GM18499 (cell line): ENCODE measurements around the gene LTBP1.
"Not testable (repeated sequence)": the region's sequence is repeated elsewhere in the genome, so short reads cannot be mapped to it uniquely, and the experiment has no call there.

Experiments
- ATAC-seq: cut with Tn5 transposase; IDR thresholded peaks from one replicate; pipeline ENCODE4 v1.9.1; 2021; ENCODE audit warnings: moderate number of reproducible peaks; ENCODE audit not compliant: insufficient read depth, unreplicated experiment

LTBP1 gene, protein sequence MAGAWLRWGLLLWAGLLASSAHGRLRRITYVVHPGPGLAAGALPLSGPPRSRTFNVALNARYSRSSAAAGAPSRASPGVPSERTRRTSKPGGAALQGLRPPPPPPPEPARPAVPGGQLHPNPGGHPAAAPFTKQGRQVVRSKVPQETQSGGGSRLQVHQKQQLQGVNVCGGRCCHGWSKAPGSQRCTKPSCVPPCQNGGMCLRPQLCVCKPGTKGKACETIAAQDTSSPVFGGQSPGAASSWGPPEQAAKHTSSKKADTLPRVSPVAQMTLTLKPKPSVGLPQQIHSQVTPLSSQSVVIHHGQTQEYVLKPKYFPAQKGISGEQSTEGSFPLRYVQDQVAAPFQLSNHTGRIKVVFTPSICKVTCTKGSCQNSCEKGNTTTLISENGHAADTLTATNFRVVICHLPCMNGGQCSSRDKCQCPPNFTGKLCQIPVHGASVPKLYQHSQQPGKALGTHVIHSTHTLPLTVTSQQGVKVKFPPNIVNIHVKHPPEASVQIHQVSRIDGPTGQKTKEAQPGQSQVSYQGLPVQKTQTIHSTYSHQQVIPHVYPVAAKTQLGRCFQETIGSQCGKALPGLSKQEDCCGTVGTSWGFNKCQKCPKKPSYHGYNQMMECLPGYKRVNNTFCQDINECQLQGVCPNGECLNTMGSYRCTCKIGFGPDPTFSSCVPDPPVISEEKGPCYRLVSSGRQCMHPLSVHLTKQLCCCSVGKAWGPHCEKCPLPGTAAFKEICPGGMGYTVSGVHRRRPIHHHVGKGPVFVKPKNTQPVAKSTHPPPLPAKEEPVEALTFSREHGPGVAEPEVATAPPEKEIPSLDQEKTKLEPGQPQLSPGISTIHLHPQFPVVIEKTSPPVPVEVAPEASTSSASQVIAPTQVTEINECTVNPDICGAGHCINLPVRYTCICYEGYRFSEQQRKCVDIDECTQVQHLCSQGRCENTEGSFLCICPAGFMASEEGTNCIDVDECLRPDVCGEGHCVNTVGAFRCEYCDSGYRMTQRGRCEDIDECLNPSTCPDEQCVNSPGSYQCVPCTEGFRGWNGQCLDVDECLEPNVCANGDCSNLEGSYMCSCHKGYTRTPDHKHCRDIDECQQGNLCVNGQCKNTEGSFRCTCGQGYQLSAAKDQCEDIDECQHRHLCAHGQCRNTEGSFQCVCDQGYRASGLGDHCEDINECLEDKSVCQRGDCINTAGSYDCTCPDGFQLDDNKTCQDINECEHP (N-terminal part only)

DNA sequence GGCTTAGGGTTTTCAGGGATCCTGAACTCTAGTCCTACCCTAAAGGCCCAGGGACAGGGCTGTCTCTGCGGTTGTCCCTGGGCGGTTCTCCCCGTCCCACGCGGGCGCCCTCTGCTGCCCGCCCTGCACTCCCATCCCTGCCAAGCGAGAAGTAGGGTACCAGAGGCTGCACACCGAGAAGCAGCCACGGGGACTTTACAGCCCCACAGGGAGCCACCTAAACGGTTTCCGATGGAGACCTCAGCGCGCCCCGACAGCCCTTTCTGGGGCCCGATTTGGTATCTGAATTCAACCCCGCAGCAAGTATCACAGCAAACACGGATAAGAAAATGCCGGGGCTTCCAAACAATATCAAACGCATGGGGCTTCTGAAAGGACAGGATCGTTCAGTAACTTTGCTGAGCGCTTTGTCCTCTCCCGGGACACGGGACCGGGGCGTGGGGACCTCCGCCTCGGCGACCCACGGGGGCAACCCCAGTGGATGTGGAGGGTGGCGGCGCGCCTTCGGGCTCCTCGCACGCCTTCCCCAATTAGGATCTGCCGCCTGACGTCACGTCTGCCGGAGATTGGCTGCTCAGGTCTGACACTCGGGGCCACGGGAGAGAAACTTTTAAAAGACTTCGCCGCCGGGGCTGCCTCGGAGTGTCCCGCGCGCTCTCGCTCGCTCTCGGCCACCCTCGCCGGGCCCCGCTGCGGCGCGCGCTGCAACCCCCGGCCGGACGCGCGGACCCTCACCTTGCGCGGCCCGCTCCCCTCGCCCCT, at the start of gene LTBP1:
Gene LTBP1, plus strand, starts transcription at position 640 of the 762 bp plus-strand sequence. CDS start 372 bp downstream, outside the sequence.
- ATAC-seq: no peak

DNA sequence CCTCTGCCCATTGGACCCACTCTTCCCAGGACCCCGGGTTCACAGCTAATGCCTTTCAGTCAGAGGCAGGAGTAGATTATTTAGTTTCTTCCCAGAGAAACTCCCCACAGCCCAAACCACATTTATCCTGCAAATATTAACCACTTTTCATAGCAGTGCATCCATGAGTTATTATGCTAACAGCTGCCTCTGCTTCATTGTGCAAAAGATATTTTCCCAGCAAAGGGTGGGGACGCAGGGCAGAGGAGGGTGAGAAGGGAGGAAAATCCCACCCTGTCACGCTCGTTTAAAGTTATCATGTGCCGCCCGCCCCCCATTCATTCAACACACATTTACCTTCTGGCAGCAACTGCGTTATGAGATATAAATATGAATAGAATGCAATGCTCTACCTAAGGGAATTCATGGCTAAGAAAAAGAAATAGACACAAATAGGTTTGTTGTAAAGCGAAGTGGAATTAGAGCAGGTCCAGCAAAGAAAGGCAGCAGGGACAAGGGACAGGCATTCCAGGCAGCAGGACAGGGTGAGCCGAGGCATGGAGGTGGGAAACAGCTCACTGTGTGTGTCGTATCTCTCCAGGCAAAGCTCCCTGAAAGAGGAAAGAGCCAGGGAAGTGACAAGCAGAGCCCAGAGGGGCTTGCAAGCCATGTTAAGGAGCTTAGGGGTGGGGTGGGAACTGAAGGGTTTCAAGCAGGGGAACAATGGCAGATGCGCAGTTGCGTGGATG, 46.3 kb upstream of the LTBP1 start:
- no peak for ATAC-seq

DNA sequence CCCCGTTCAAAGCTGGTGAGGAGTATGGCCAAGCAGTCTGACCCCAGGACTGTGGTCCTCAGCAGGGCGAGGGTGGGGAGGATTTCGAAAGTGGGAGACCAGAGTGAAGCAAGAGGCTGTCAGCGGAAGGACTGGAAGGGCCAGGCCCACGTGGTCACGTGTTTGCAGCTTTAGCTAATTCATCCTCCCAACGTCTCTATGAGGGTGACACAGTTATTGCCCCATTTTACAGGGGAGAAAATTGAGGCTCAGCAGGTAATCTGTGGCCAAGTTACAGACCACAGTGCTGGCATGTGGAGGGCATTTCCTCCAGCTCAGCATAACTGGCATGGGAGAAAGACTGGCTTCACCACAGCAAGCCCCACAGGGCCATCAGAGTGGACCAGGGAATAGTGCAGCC, 45.4 kb upstream of the LTBP1 start:
- no peak for ATAC-seq

DNA sequence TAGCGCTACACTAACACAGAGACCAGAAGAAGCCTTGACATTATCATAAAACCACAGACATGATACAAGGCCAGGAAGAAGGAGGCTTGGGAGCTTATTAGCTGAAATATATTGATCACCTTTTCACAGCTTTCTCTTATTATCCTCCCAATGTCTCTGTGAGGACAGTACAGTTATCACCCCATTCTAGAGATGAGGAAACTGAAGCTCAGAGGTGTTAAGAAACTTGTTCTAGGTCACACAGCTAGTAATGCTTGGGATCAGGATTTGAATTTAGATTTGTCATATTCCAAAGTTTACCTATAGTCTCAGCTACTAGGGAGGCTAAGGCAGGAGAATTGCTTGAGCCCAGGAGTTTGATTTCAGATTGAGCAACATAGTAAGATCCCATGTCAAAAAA, 44.6 kb upstream of the LTBP1 start:
- ATAC-seq: no peak

DNA sequence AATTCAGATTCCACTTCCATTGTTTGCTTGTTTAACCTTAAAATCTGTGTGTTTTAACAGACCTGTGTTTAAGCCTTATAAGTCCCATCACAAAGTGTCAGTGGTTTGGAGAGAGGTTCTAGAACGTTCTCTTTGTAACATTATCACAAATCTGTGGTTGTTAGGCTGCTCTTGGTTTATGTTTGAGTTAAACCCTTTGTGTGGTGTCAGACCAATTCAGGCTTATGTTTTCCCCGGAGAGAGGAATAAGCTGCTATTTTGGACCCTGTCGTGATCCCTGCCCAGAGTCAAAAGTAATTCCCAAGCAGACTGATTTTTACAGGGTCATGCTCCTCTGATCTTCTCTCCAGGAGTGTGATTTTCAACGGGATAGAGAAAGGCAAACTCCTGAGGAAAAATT, 43.8 kb upstream of the LTBP1 start:
- no peak for ATAC-seq

DNA sequence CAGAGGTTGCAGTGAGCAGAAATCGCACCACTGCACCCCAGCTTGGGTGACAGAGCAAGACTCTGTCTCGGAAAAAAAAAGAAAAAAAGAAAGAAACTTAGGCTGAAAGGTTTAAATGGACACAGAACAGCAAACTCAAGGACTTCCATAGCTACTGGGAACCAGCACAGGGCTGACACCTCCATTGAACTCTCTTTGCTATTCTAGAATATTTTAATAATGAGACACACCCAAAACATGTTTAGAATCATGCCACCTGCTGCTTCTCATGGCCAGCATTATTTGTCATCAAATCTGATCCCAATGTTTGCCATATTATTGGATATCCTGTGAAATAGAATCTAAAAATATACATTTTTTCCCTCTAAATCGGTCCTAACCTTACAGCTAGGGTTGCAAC, 42.7 kb upstream of the LTBP1 start:
- no peak for ATAC-seq

DNA sequence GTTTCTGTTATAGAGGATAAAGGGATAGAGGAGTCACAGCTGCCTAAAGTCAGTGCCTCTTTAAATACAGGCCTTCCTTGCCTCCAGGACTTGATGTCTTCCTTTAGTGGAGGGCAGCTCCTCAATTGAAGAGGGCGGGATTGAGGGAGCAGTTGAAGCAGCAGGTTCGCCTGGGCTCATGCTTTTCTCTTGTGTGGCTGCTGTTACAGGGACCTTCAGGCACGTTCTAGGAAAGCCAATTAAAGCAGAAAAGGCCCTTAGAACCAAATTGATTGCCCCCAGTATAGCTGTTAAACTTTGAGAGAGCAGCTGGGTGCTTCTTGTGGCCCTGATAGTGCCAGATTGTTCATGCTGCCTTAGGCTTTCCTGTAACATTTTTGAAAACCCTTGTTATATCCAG, 42.0 kb upstream of the LTBP1 start:
- ATAC-seq: no peak

DNA sequence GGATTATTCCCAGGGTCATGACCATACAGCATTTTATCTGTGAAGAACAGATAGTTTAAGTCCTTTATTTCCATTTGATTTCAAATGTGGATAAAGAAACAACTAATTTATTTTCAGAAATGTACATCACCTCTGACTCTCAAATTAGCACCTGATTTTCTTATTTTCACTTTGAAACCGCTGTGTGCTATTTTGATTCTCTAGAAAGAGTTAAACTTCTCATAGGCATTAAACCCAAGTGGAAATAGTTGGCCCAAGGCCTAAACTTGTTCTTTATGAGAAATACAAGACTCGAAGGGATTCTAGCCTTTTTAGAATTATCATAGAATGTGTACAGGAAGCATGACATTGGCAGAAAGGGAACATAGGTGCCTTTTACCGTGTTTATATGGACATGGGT, 41.5 kb upstream of the LTBP1 start:
- ATAC-seq: no peak

DNA sequence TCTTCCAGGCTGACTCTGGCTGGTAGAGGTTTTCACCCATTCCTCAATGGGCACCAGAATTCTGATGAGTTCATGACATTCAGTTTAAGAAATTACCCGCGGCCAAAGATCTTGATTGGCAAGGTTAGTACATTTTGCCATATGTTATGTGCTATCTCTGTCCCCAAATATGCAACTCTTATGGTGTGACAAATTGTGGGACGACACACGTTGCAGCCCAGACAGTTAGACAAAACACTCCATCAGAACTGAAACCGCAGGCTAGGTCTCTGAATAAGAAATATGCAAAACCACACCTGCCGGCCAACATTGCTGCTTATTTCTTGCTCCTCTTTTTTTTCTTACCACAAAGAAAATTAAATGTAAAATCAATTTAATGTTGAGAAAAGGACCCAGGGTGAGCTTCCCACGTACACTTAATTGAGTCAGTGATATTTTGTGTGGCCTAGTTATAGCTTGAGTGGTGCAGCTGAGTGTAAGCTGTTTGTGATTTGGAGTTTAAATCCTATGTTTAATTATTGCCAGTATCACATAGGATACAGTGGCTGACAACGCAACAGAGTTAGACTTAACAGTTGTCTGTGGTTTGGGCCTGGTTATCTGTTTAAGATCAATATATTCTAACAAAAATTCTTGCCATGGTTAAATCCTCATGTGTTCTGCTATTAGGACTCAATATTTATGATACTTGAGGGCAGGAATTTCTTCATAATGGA, 35.7 kb upstream of the LTBP1 start:
- peak; percentile 81 for ATAC-seq

DNA sequence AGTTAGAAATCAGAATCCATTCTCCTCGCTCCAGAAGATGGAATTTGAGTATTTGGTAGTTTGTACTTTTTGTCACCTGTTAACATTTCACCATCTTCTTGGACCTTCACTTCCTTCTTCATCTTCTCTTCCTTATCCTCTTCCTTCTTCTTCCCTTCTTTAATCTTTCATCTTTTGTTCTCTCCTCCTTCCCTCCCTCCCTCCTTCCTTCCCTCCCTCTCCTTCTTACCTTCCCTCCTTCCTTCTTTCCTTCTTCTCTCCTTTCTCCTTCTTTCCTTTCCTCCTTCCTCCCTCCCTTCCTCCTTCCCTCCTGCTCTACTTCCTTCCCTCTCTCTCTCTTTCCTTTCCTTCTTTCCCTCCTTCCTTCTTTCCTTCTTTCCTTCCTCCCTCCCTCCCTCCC, 31.1 kb upstream of the LTBP1 start:
- ATAC-seq: no peak

DNA sequence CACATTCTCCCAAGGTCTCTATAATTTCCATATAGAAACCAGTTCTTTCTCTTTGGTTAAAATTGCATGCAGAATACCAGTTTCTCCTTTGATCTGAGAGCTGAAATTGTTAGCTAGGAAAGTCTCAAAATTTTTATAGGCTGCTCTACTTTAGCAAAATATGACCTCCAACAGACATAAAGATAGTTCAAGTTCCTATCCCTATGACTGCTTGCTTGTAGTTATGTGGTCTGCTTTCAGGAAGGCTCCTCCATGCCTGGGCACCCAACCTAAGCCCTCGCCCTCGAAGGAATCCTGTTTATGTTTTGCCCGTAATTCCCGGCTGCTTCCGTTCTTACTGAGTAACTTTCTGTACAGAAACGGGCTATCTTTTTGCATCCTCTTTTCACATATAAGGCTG, 28.0 kb upstream of the LTBP1 start:
- ATAC-seq: no peak

DNA sequence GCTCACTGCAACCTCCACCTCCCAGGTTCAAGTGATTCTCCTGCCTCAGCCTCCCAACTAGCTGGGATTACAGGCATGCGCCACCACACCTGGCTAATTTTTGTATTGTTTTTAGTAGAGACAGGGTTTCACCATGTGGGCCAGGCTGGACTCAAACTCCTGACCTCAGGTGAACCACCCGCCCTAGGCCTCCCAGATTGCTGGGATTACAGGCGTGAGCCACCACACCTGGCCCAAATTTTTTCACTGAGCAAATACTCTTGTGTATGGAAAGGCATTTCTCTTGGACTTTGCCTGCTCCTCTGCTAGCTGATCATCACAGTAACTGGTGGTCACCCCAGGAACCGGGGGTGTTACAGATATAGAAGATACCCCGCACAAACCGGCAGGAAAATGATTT, 26.9 kb upstream of the LTBP1 start:
- ATAC-seq: not testable (repeated sequence)

DNA sequence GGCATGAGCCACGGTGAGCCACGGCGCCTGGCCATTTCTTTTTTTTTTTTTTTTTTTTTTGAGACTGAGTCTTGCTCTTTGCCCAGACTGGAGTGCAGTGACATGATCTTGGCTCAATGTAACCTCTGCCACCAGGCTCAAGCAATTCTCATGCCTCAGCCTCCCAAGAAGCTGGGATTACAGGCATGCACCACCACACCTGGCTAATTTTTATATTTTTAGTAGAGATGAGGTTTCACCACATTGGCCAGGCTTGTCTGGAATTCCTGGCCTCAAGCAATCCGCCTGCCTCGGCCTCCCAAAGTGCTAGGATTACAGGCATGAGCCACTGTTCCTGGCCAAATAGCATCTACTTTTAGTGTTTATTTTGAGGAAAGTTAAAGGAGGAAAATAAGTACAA, 25.3 kb upstream of the LTBP1 start:
- not testable (repeated sequence) for ATAC-seq

DNA sequence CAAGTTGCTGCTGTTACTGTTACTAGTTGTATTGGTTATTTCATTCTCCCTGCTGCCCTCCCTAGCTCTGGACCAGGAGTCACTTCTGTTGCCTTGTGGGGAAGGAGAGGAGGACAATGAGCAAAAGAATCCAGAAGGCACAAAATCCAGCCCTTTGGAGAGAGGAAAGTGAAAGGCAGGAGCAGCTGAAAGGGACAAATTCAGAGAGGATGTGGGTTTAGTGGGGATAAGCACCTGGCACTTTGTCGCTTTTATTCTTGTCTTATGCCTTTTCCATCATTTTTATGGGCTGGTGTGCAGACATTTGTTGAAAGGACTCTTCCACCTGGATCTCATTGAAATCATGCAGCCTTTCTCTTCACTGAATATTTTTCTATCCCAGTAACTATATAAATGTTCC, 24.3 kb upstream of the LTBP1 start:
- ATAC-seq: no peak

DNA sequence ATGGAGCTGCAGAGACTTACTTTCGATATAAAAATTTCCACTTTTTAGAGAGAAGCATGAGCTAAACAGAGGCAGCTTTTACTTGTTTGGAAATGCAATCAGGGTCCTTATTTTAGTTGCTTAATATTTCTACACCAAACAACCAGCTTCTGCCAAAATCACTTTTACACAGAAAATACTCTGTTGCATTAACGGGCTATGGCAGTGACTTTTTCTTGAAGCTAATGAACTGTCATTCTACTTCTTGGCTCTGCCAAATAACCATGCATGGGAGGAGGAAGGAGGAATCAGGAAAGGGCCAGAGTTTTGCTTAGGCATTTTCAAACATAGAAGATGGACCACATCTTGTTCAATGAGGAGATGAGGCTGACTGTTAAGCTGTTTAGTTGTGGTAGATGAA, 23.6 kb upstream of the LTBP1 start:
- ATAC-seq: no peak

DNA sequence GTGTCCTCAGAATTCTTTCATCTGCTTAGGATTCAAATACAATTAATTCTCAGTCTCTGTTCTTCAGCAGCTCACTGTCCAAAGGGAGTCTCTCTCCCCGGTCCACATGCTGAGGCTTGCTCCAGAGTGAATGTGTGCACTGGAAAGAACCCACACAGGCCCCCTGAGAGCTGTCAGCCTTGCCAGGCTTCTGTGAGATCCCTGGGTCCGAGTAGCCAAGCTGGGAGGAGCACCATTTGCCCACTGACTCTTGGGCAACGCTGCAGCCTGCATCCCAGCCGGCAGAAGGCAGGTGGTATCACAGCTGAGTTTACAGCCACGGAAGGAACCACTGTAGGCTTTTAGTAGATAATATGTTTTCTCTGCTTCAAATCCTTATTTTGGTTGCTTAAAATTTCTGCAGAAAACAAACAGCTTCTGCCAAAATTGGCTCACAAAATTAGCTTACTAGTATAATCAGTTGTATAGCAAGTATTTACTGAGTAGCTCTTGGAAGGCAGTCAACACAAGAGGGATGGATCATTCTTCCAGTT, 21.4 kb upstream of the LTBP1 start:
- ATAC-seq: no peak

DNA sequence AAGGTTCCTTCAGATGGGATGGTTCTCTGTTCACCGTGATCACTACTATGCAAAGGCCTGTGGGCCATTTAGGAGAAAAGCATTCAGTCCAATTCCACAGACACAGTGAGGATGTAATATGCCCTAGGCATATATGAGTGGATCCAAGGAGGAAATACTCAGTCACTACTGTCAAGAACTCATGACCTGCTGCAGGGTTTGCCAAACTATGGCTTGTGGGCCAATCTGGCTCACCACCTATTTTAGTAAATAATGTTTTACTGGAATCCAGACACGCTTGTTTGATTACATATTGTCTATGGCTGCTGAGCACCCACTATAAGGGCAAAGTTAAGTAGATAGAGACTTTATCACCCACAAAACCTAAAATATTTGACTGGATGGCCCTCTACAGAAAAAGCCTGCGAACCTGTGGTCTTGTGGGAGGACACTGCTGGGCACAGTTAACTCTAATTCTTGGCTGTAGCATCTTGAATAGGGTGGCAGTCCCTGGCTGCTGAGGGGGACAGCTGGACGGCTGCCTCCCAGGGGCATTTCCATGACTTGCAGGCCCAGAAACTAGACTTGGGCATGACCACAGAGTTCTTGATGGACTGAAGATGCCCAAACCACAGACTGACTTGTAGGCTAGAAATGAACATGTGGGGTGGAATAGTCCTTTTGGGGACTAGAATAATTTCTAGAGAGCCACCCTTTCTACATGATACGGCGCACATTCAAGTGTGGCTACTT, 20.6 kb upstream of the LTBP1 start:
- no peak for ATAC-seq

DNA sequence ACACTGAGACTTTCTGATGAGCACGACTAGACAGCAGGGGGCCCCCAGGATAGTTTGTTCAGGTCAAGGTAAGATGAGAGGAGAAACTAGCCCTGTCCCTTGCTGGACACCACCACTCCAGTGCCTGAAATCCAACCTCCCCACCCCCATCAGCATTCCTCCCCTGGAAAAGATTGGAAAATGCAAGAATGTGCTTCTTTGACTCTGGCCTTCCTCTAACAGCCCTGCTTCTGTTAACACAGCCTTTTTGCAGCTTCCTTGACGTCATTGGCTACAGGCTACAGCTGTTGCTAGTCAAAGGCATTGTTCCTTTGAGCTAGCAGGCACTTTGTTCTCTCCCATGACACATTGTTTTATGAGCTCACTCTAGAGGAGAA, 20.1 kb upstream of the LTBP1 start:
- ATAC-seq: no peak
